ENCODE data around the gene JPH3.
A peak's percentile ranks its signal among the peaks of the same experiment; 100 is the strongest.
"Not testable (repeated sequence)": the region's sequence is repeated elsewhere in the genome, so short reads cannot be mapped to it uniquely, and the experiment has no call there.

The JPH3 gene

DNA sequence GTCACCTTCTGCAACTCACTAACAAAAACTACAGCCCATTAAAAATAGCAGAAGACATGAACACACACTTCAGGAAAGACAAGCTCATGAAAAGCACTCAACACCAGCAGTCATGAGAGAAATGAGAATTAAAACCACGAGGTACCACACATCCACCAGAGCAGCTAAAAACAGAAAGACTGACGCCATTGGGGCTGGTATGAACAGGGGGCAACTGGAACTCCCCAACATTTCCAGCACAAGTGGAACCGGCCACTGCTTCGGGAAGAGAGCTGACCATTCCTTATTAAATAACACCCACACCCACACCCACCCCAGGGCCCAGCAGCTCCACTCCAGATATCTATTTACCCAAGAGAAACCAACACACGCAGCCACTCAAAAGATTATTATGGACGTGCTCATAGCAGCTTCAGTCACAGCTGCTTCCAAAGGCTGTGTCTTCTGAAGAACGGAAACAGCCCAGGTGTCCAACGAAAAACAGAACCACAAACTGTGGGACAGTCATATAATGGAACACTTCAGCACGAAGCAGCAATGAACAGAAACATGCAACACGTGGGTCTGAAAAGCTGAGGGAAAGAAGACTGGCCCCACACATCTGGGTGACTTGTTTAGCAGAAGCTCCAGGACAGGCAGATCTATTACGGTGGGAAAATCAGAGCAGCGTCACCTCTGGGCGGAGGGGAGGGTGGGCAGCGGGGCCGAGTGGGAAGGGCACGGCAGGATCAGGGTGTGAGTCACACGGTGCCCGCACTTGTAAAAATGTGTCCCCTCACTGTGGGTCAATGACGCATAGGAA lies 122.4 kb downstream of the JPH3 start:
- peaks cover 15% of the 10 kb centered on the region for H3K36me3 ChIP-seq (ENCODE audit: control insufficient read depth, insufficient read depth, low read length, severe bottlenecking)
- no peak overlapping the region for H3K9ac ChIP-seq (ENCODE audit: low read length)
- no peaks in the 10 kb centered on the region for H3K4me1 ChIP-seq (ENCODE audit: control insufficient read depth, insufficient read depth, low read length)
- no peak overlapping the region for H3K4me3 ChIP-seq (ENCODE audit: low read length)
- H3K9me3 ChIP-seq (ENCODE audit: control insufficient read depth, low read length): no peaks in the 10 kb centered on the region
- H3K27me3 ChIP-seq (replicated peaks; ENCODE audit: control insufficient read depth, insufficient read depth, low read length): no peaks in the 10 kb centered on the region
- DNase-seq (ENCODE audit: low read depth): no peak

DNA sequence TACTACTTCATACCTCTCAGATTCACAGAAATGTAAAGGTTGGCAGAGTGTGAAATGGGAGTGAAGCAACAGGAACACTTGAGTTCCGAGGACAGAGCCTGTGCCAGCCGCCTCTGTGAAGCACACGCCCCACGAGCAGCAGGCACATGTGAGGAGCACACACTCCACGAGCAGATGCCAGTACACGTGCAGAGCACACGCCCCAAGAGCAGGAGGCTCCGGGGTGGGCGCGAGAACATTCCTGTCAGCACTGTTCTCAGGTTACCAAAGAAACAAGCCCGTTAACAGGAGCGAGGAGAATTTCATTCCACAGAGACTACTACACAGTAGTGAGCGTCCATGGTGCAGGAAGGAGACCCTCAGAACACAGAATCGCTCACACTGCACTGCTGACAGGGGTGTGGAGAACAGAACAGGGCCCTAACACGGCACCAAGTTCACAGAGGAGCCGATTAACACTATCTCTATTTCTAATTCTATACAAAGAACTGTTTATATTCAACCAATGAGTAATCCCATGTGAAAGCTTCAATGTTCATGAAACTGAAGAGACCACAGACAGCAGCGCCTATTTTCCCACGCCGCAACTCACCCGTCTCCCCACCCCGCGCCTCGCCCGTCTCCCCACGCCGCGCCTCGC lies 123.4 kb downstream of the JPH3 start:
- Histone ChIP-seq H3K4me1 (ENCODE audit: control insufficient read depth, insufficient read depth, low read length) (no peaks in the 10 kb centered on the region), H3K27me3 (replicated peaks; ENCODE audit: control insufficient read depth, insufficient read depth, low read length) (no peaks in the 10 kb centered on the region), H3K36me3 (ENCODE audit: control insufficient read depth, insufficient read depth, low read length, severe bottlenecking) (peaks cover 18% of the 10 kb centered on the region), H3K9me3 (ENCODE audit: control insufficient read depth, low read length) (no peaks in the 10 kb centered on the region), H3K9ac (ENCODE audit: low read length) (no peak overlapping the region), H3K4me3 (ENCODE audit: low read length) (no peak overlapping the region)
- no peak for DNase-seq (ENCODE audit: low read depth)

DNA sequence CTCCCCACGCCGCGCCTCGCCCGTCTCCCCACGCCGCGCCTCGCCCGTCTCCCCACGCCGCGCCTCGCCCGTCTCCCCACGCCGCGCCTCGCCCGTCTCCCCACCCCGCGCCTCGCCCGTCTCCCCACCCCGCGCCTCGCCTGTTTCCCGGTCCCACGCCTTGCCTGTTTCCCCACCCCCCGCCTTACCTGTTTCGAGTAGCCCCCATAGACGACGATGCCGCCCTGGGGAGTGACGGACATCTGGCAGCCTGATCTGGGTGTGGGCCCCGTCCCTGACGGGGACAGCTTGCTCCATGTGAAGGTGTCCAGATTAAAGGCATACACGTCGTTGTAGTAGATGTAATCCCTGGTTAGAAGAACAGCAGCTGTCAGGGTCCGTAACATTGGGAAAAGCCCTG lies 124.3 kb downstream of the JPH3 start:
- not testable (repeated sequence) for DNase-seq (ENCODE audit: low read depth); H3K4me3 ChIP-seq (ENCODE audit: low read length); H3K4me1 ChIP-seq (ENCODE audit: control insufficient read depth, insufficient read depth, low read length); H3K9ac ChIP-seq (ENCODE audit: low read length); H3K9me3 ChIP-seq (ENCODE audit: control insufficient read depth, low read length); H3K27me3 ChIP-seq (replicated peaks; ENCODE audit: control insufficient read depth, insufficient read depth, low read length)
- peaks cover 18% of the 10 kb centered on the region for H3K36me3 ChIP-seq (ENCODE audit: control insufficient read depth, insufficient read depth, low read length, severe bottlenecking)

- H3K4me1 ChIP-seq (ENCODE audit: control insufficient read depth, insufficient read depth, low read length): no peaks in the 10 kb centered on the region
- H3K9me3 ChIP-seq (ENCODE audit: control insufficient read depth, low read length): no peaks in the 10 kb centered on the region
- H3K4me3 ChIP-seq (ENCODE audit: low read length): no peak overlapping the region
- peaks cover 14% of the 10 kb centered on the region for H3K36me3 ChIP-seq (ENCODE audit: control insufficient read depth, insufficient read depth, low read length, severe bottlenecking)
- no peaks in the 10 kb centered on the region for H3K27me3 ChIP-seq (replicated peaks; ENCODE audit: control insufficient read depth, insufficient read depth, low read length)
- no peak overlapping the region for H3K9ac ChIP-seq (ENCODE audit: low read length)
- DNase-seq (ENCODE audit: low read depth): no peak
These were observed 125.0 kb downstream of the JPH3 start for GRCh38 chr16:87727346-87727745.

GRCh38 chr16:87728026-87728425 lies 125.7 kb downstream of the JPH3 start:
- Histone ChIP-seq H3K4me1 (ENCODE audit: control insufficient read depth, insufficient read depth, low read length) (no peaks in the 10 kb centered on the region), H3K27me3 (replicated peaks; ENCODE audit: control insufficient read depth, insufficient read depth, low read length) (no peaks in the 10 kb centered on the region), H3K4me3 (ENCODE audit: low read length) (no peak overlapping the region), H3K9me3 (ENCODE audit: control insufficient read depth, low read length) (no peaks in the 10 kb centered on the region), H3K9ac (ENCODE audit: low read length) (no peak overlapping the region), H3K36me3 (ENCODE audit: control insufficient read depth, insufficient read depth, low read length, severe bottlenecking) (peaks cover 14% of the 10 kb centered on the region)
- peak; percentile 36 for DNase-seq (ENCODE audit: low read depth)

- no peak for DNase-seq (ENCODE audit: low read depth)
- Histone ChIP-seq H3K36me3 (ENCODE audit: control insufficient read depth, insufficient read depth, low read length, severe bottlenecking) (peaks cover 14% of the 10 kb centered on the region), H3K9ac (ENCODE audit: low read length) (no peak overlapping the region), H3K27me3 (replicated peaks; ENCODE audit: control insufficient read depth, insufficient read depth, low read length) (no peaks in the 10 kb centered on the region), H3K4me3 (ENCODE audit: low read length) (no peak overlapping the region), H3K9me3 (ENCODE audit: control insufficient read depth, low read length) (no peaks in the 10 kb centered on the region), H3K4me1 (ENCODE audit: control insufficient read depth, insufficient read depth, low read length) (no peaks in the 10 kb centered on the region)
These were observed 127.1 kb downstream of the JPH3 start for GRCh38 chr16:87729266-87729954.

- H3K9ac ChIP-seq (ENCODE audit: low read length): no peak overlapping the region
- no peaks in the 10 kb centered on the region for H3K4me1 ChIP-seq (ENCODE audit: control insufficient read depth, insufficient read depth, low read length)
- peaks cover 21% of the 10 kb centered on the region for H3K36me3 ChIP-seq (ENCODE audit: control insufficient read depth, insufficient read depth, low read length, severe bottlenecking)
- H3K4me3 ChIP-seq (ENCODE audit: low read length): no peak overlapping the region
- no peaks in the 10 kb centered on the region for H3K27me3 ChIP-seq (replicated peaks; ENCODE audit: control insufficient read depth, insufficient read depth, low read length)
- no peaks in the 10 kb centered on the region for H3K9me3 ChIP-seq (ENCODE audit: control insufficient read depth, low read length)
- no peak for DNase-seq (ENCODE audit: low read depth)
These were observed 129.3 kb downstream of the JPH3 start for GRCh38 chr16:87731607-87732006.

- no peaks in the 10 kb centered on the region for H3K27me3 ChIP-seq (replicated peaks; ENCODE audit: control insufficient read depth, insufficient read depth, low read length)
- H3K9ac ChIP-seq (ENCODE audit: low read length): no peak overlapping the region
- no peak overlapping the region for H3K4me3 ChIP-seq (ENCODE audit: low read length)
- peaks cover 23% of the 10 kb centered on the region for H3K36me3 ChIP-seq (ENCODE audit: control insufficient read depth, insufficient read depth, low read length, severe bottlenecking)
- no peak for DNase-seq (ENCODE audit: low read depth)
- H3K4me1 ChIP-seq (ENCODE audit: control insufficient read depth, insufficient read depth, low read length): no peaks in the 10 kb centered on the region
- no peaks in the 10 kb centered on the region for H3K9me3 ChIP-seq (ENCODE audit: control insufficient read depth, low read length)
These were observed 130.9 kb downstream of the JPH3 start for GRCh38 chr16:87733190-87733589.

GRCh38 chr16:87734644-87735043 lies 132.3 kb downstream of the JPH3 start:
- Histone ChIP-seq H3K4me1 (ENCODE audit: control insufficient read depth, insufficient read depth, low read length) (no peaks in the 10 kb centered on the region), H3K36me3 (ENCODE audit: control insufficient read depth, insufficient read depth, low read length, severe bottlenecking) (peaks cover 17% of the 10 kb centered on the region), H3K27me3 (replicated peaks; ENCODE audit: control insufficient read depth, insufficient read depth, low read length) (no peaks in the 10 kb centered on the region), H3K4me3 (ENCODE audit: low read length) (no peak overlapping the region), H3K9ac (ENCODE audit: low read length) (no peak overlapping the region), H3K9me3 (ENCODE audit: control insufficient read depth, low read length) (no peaks in the 10 kb centered on the region)
- no peak for DNase-seq (ENCODE audit: low read depth)

DNA sequence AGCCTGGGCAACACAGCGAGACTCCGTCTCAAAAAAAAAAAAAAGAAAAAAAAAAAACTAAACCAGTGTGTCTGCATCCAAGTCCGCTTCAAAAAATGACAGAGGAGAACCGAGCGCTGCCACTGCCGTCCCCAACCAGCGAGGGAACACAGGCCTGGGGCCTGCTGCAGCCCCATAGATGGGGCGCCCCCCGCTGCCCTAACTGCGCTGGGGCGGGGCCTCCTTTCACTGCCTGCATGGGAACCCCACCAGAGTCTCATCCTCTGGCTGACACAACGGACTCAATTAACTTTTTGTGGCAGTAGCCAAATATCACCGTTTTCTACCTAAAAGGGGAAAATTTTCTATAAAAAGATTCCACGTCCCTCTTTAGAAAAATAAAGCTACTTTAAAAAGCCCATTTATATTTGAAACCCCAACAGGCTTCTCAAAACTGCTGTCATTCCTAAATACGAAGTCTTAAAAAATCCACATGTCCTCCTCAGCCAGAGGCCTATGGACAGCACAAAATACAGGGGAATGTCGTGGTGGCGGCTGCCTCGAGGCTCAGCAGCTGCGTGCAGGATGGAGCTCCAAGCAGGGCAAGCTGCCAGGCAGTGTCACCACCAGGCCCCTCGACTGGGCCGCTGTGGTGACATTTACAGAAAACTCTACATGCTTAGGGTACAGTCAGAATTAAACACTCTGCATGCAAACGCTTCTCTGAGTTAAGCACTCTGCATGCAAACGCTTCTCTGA lies 133.1 kb downstream of the JPH3 start:
- H3K4me3 ChIP-seq (ENCODE audit: low read length): no peak overlapping the region
- H3K9ac ChIP-seq (ENCODE audit: low read length): no peak overlapping the region
- H3K27me3 ChIP-seq (replicated peaks; ENCODE audit: control insufficient read depth, insufficient read depth, low read length): no peaks in the 10 kb centered on the region
- H3K36me3 ChIP-seq (ENCODE audit: control insufficient read depth, insufficient read depth, low read length, severe bottlenecking): peaks cover 12% of the 10 kb centered on the region
- no peaks in the 10 kb centered on the region for H3K4me1 ChIP-seq (ENCODE audit: control insufficient read depth, insufficient read depth, low read length)
- H3K9me3 ChIP-seq (ENCODE audit: control insufficient read depth, low read length): no peaks in the 10 kb centered on the region
- DNase-seq (ENCODE audit: low read depth): no peak

- no peaks in the 10 kb centered on the region for H3K9me3 ChIP-seq (ENCODE audit: control insufficient read depth, low read length)
- H3K4me1 ChIP-seq (ENCODE audit: control insufficient read depth, insufficient read depth, low read length): no peaks in the 10 kb centered on the region
- peaks cover 14% of the 10 kb centered on the region for H3K36me3 ChIP-seq (ENCODE audit: control insufficient read depth, insufficient read depth, low read length, severe bottlenecking)
- no peak for DNase-seq (ENCODE audit: low read depth)
- no peaks in the 10 kb centered on the region for H3K27me3 ChIP-seq (replicated peaks; ENCODE audit: control insufficient read depth, insufficient read depth, low read length)
- no peak overlapping the region for H3K4me3 ChIP-seq (ENCODE audit: low read length)
- no peak overlapping the region for H3K9ac ChIP-seq (ENCODE audit: low read length)
These were observed 133.7 kb downstream of the JPH3 start for GRCh38 chr16:87736008-87736382.

All from adipocyte (in vitro differentiated cells).